GM23338 (cell line): ENCODE data around the gene POLE.

Experiments used
- CTCF ChIP-seq, 2 experiments: fragments of 200-600 bp in 1 of 2; sonication (generic) in 1 of 2; conservative IDR thresholded peaks; 2 replicates each; pipeline versions ENCODE4 v1.5.1 to v1.6.1; 2016 to 2017; ENCODE audit warnings: antibody characterized with exemption in 2 of 2, low read depth in 2 of 2, mild to moderate bottlenecking in 2 of 2, moderate library complexity in 1 of 2
- EZH2 ChIP-seq: fragments of 200-600 bp; sonication (generic); IDR thresholded peaks from one replicate; pipeline ENCODE4 v1.8.0; 2017; ENCODE audit warnings: antibody characterized with exemption, mild to moderate bottlenecking, low read depth; ENCODE audit not compliant: unreplicated experiment
- EZH2phosphoT487 ChIP-seq: fragments of 200-600 bp; sonication (generic); IDR thresholded peaks from one replicate; pipeline ENCODE4 v1.8.1; 2018; ENCODE audit warnings: antibody characterized with exemption; ENCODE audit not compliant: unreplicated experiment
- POLR2AphosphoS5 ChIP-seq: IDR thresholded peaks from 2 replicates; pipeline ENCODE4 v1.6.1; 2016; ENCODE audit warnings: antibody characterized with exemption, low read depth

GRCh38 chr12:132604151-132604618, 83.0 kb downstream of the POLE start:
- TF ChIP-seq CTCF (conservative IDR thresholded peaks at IDR 0.05; ENCODE audit: low read depth in 2 of 2), result no peak
- TF ChIP-seq EZH2phosphoT487, result no peak
- no peak for TF ChIP-seq EZH2
- no peak for TF ChIP-seq POLR2AphosphoS5
